Activated T-cell treated with anti-CD3 and anti-CD28 coated beads, Interleukin-2, amount 50 U/mL, for 72 hours (primary cell): ENCODE results near the gene TMSB4X. TPM values are rescaled to one million over a fixed set of nuclear protein-coding genes. Genes with fewer than 3 reads are reported as not detected.

Experiments
- ATAC-seq, 2 donors: fragments of 150-1000 bp; cut with Tn5 transposase; replicated peaks in 1 of 2; 2 replicates each; pipeline ENCODE4 v1.10.0; 2021; ENCODE audit warnings: moderate library complexity in 2 of 2, mild to moderate bottlenecking in 1 of 2
- DNase-seq, 2 donors: peaks; one replicate each; pipeline ENCODE4 v3.0.0; 2021 to 2022; ENCODE audit warnings: mixed read lengths in 1 of 2
- H3K27ac Mint-ChIP-seq: one replicate; pipeline ENCODE4 v1.8.0; 2022; ENCODE audit warnings: mild to moderate bottlenecking, moderate library complexity, mixed read lengths
- H3K27me3 Mint-ChIP-seq: one replicate; pipeline ENCODE4 v1.8.0; 2022; ENCODE audit warnings: low read depth, mixed read lengths
- H3K36me3 Mint-ChIP-seq, 2 donors: one replicate each; pipeline ENCODE4 v1.8.0; 2022; ENCODE audit warnings: mixed read lengths in 2 of 2, mild to moderate bottlenecking in 1 of 2; ENCODE audit not compliant: insufficient read depth in 2 of 2
- H3K4me1 Mint-ChIP-seq: one replicate; pipeline ENCODE4 v1.8.0; 2022; ENCODE audit warnings: low read depth, mixed read lengths
- H3K4me3 Mint-ChIP-seq, 2 donors: one replicate each; pipeline ENCODE4 v1.8.0; 2022; ENCODE audit warnings: mild to moderate bottlenecking in 2 of 2, mixed read lengths in 2 of 2, moderate library complexity in 2 of 2
- H3K9me3 Mint-ChIP-seq, 2 donors: one replicate each; pipeline ENCODE4 v1.8.0; 2022; ENCODE audit warnings: mixed read lengths in 2 of 2
- total RNA-seq, 2 donors: library from RNA; stranded (reverse); gene quantifications; one replicate each; pipeline ENCODE4 v1.2.3, GENCODE V29; 2022

The TMSB4X gene
- total RNA-seq, 2 donors from 2014 or later = 4,011 to 4,477 TPM

GRCh38 chrX:12996934-12997435 is 22.1 kb downstream of the TMSB4X start:
- ATAC-seq = no peak
- Mint-ChIP-seq H3K27ac (peak overlapping the region; percentile 41), H3K4me3 (peak overlapping the region in 1 of 2 donors; percentile 50), H3K4me1 (peaks cover 74% of the 10 kb centered on the region), H3K9me3 (no peaks in the 10 kb centered on the region), H3K27me3 (peaks cover 8% of the 10 kb centered on the region), H3K36me3 (no peaks in the 10 kb centered on the region)
- no peak for DNase-seq

- ATAC-seq = peak; percentile 24 to 26
- no peaks in the 10 kb centered on the region for H3K36me3 Mint-ChIP-seq
- DNase-seq = peak in 1 of 2 donors; percentile 36
- peak overlapping the region; percentile 51 to 93 for H3K4me3 Mint-ChIP-seq
- H3K9me3 Mint-ChIP-seq = no peaks in the 10 kb centered on the region
- peak overlapping the region; percentile 99 for H3K27ac Mint-ChIP-seq
- H3K27me3 Mint-ChIP-seq = peaks cover 8% of the 10 kb centered on the region
- peaks cover 77% of the 10 kb centered on the region for H3K4me1 Mint-ChIP-seq
Measured at GRCh38 chrX:12997906-12998687, 23.2 kb downstream of the TMSB4X start.

- no peaks in the 10 kb centered on the region for H3K27me3 Mint-ChIP-seq
- no peaks in the 10 kb centered on the region for H3K9me3 Mint-ChIP-seq
- H3K36me3 Mint-ChIP-seq = no peaks in the 10 kb centered on the region
- peak overlapping the region; percentile 90 for H3K27ac Mint-ChIP-seq
- DNase-seq = peak; percentile 59 to 78
- peaks cover 77% of the 10 kb centered on the region for H3K4me1 Mint-ChIP-seq
- ATAC-seq = peak; percentile 63 to 70
- H3K4me3 Mint-ChIP-seq = peak overlapping the region; percentile 66 to 83
Measured at GRCh38 chrX:12999422-12999821, 24.5 kb downstream of the TMSB4X start.

GRCh38 chrX:13000301-13000811 is 25.4 kb downstream of the TMSB4X start:
- Mint-ChIP-seq H3K27me3 (no peaks in the 10 kb centered on the region), H3K4me1 (peaks cover 86% of the 10 kb centered on the region), H3K27ac (peak overlapping the region; percentile 90), H3K36me3 (no peaks in the 10 kb centered on the region), H3K9me3 (no peaks in the 10 kb centered on the region), H3K4me3 (peak overlapping the region; percentile 66 to 83)
- peak; percentile 33 to 34 for ATAC-seq
- DNase-seq = peak in 1 of 2 donors; percentile 51

- DNase-seq = no peak
- H3K27me3 Mint-ChIP-seq = no peaks in the 10 kb centered on the region
- H3K36me3 Mint-ChIP-seq = peaks cover 0 to 1% of the 10 kb centered on the region in 2 donors
- H3K27ac Mint-ChIP-seq = peak overlapping the region; percentile 90
- H3K9me3 Mint-ChIP-seq = no peaks in the 10 kb centered on the region
- peak overlapping the region; percentile 64 to 83 for H3K4me3 Mint-ChIP-seq
- ATAC-seq = no peak
- H3K4me1 Mint-ChIP-seq = peaks cover 90% of the 10 kb centered on the region
Measured at GRCh38 chrX:13001097-13001496, 26.2 kb downstream of the TMSB4X start.

- Mint-ChIP-seq H3K36me3 (peaks cover 0 to 1% of the 10 kb centered on the region in 2 donors), H3K9me3 (no peaks in the 10 kb centered on the region), H3K27me3 (no peaks in the 10 kb centered on the region), H3K4me3 (peak overlapping the region; percentile 29 to 53), H3K4me1 (peaks cover 90% of the 10 kb centered on the region), H3K27ac (peak overlapping the region; percentile 72)
- ATAC-seq (peak; percentile 56 to 59), DNase-seq (peak in 1 of 2 donors; percentile 51)
Measured at GRCh38 chrX:13001961-13002671, 27.2 kb downstream of the TMSB4X start.

- Mint-ChIP-seq H3K4me3 (peak overlapping the region; percentile 75 to 94), H3K4me1 (peaks cover 76% of the 10 kb centered on the region)
- peak; percentile 63 to 68 for ATAC-seq
Measured at GRCh38 chrX:13005661-13006473, 31.0 kb downstream of the TMSB4X start.

GRCh38 chrX:13007519-13008188 is 32.7 kb downstream of the TMSB4X start:
- Mint-ChIP-seq H3K27ac (peak overlapping the region; percentile 24), H3K36me3 (peaks cover 0 to 4% of the 10 kb centered on the region in 2 donors), H3K4me1 (peaks cover 76% of the 10 kb centered on the region), H3K4me3 (peak overlapping the region in 1 of 2 donors; percentile 46), H3K9me3 (peaks cover 0 to 2% of the 10 kb centered on the region in 2 donors), H3K27me3 (peaks cover 24% of the 10 kb centered on the region)
- ATAC-seq (no peak), DNase-seq (no peak)

More at GRCh38 chrX:13005661-13006473, 31.0 kb downstream of the TMSB4X start:
- no peak for DNase-seq
- H3K36me3 Mint-ChIP-seq = peaks cover 0 to 1% of the 10 kb centered on the region in 2 donors
- peak overlapping the region; percentile 99 for H3K27ac Mint-ChIP-seq
- no peaks in the 10 kb centered on the region for H3K9me3 Mint-ChIP-seq
- peaks cover 11% of the 10 kb centered on the region for H3K27me3 Mint-ChIP-seq

- peaks cover 0 to 2% of the 10 kb centered on the region in 2 donors for H3K9me3 Mint-ChIP-seq
- H3K36me3 Mint-ChIP-seq = peaks cover 0 to 4% of the 10 kb centered on the region in 2 donors
- peak overlapping the region; percentile 24 for H3K27ac Mint-ChIP-seq
- peaks cover 25% of the 10 kb centered on the region for H3K27me3 Mint-ChIP-seq
- ATAC-seq (no peak), DNase-seq (no peak)
- peaks cover 76% of the 10 kb centered on the region for H3K4me1 Mint-ChIP-seq
- H3K4me3 Mint-ChIP-seq = peak overlapping the region in 1 of 2 donors; percentile 46
Measured at GRCh38 chrX:13008189-13008533, 33.3 kb downstream of the TMSB4X start.

GRCh38 chrX:13008851-13009250 is 33.9 kb downstream of the TMSB4X start:
- ATAC-seq (no peak), DNase-seq (no peak)
- Mint-ChIP-seq H3K4me3 (no peak overlapping the region), H3K4me1 (peaks cover 77% of the 10 kb centered on the region), H3K27me3 (peaks cover 25% of the 10 kb centered on the region), H3K27ac (no peak overlapping the region), H3K36me3 (peaks cover 0 to 4% of the 10 kb centered on the region in 2 donors), H3K9me3 (peaks cover 0 to 2% of the 10 kb centered on the region in 2 donors)

- Mint-ChIP-seq H3K9me3 (peaks cover 0 to 2% of the 10 kb centered on the region in 2 donors), H3K27ac (no peak overlapping the region), H3K27me3 (peaks cover 29% of the 10 kb centered on the region), H3K4me1 (peaks cover 81% of the 10 kb centered on the region), H3K4me3 (no peak overlapping the region), H3K36me3 (peaks cover 0 to 4% of the 10 kb centered on the region in 2 donors)
- ATAC-seq (no peak), DNase-seq (no peak)
Measured at GRCh38 chrX:13009273-13009672, 34.4 kb downstream of the TMSB4X start.

- peaks cover 0 to 2% of the 10 kb centered on the region in 2 donors for H3K9me3 Mint-ChIP-seq
- DNase-seq (no peak), ATAC-seq (no peak)
- H3K4me1 Mint-ChIP-seq = peaks cover 81% of the 10 kb centered on the region
- no peak overlapping the region for H3K4me3 Mint-ChIP-seq
- peaks cover 0 to 4% of the 10 kb centered on the region in 2 donors for H3K36me3 Mint-ChIP-seq
- H3K27ac Mint-ChIP-seq = no peak overlapping the region
- peaks cover 34% of the 10 kb centered on the region for H3K27me3 Mint-ChIP-seq
Measured at GRCh38 chrX:13009844-13010243, 34.9 kb downstream of the TMSB4X start.
